Middle frontal gyrus (tissue), 1 donor: ENCODE results near the gene CELF5.
"Not testable (repeated sequence)": the region's sequence is repeated elsewhere in the genome, so short reads cannot be mapped to it uniquely, and the experiment has no call there.

Source experiments
- DNase-seq: peaks from one replicate; pipeline ENCODE4 v3.0.0-alpha.2; 2015; ENCODE audit warnings: low spot score; ENCODE audit errors: extremely low spot score

The CELF5 gene

GRCh38 chr19:3291644-3292043, 67.2 kb downstream of the CELF5 start:
- DNase-seq, result no peak

GRCh38 chr19:3292958-3293529, 68.6 kb downstream of the CELF5 start:
- no peak for DNase-seq

GRCh38 chr19:3293560-3293959, 69.1 kb downstream of the CELF5 start:
- no peak for DNase-seq

DNA sequence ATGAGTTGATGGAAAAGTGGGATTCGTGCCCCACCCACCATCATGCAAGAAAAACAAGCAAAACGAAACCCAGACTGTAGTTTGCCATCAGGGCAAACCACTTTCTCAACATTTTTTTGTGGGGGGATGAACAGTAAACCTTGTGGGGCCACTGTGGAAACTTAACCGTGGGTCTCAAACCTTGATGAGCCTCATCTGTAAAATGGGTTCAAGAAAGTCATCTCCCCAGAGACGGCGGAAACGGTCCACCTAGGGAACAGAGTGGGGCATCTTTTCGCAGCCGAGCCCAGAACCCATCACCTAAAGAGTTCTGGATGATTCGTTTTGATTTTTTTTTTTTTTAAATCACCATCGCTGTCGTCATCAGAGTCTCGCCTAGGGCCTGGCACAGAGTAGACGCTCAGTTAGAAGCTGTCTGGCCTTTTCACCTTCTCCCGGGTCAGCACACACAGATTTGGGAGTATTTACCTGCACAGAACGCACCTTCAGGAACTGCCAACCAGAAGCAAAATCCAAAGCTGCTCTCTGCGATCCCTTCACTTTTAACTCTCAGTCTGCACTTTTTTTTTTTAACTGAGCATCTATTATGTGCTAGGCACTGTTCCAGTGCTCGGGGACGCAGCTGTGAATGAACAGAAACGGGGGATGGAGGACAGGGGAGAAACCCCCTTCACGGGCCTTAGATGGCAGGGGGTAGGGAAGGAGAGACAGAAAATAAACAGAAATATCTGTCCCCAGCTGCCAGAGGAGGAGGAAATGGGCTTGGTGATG, 69.8 kb downstream of the CELF5 start:
- no peak for DNase-seq

- DNase-seq, result no peak
These were observed 71.1 kb downstream of the CELF5 start for GRCh38 chr19:3295581-3295980.

DNA sequence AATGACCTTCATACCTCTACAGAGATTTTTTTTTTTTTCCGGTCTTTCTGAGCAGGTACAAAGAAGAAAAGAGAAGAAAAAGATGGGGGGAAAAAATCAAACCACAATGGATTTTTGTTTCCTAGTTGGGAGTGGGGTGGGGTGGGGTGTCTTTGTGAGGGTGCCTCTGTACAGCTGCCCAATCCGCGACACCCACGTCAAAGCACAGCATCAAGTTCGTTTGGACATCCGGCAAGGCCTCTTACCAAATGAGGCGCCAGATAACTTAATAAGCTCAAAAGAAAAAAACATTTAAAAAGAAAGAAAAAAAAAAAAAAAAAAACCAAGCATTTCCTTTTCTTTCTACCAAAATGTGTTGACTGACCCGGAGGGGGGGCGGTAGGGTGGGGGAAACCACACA, 71.6 kb downstream of the CELF5 start:
- DNase-seq, result no peak

- no peak for DNase-seq
These were observed 72.0 kb downstream of the CELF5 start for GRCh38 chr19:3296446-3296845.

- no peak for DNase-seq
These were observed 74.5 kb downstream of the CELF5 start for GRCh38 chr19:3298853-3299449.

DNA sequence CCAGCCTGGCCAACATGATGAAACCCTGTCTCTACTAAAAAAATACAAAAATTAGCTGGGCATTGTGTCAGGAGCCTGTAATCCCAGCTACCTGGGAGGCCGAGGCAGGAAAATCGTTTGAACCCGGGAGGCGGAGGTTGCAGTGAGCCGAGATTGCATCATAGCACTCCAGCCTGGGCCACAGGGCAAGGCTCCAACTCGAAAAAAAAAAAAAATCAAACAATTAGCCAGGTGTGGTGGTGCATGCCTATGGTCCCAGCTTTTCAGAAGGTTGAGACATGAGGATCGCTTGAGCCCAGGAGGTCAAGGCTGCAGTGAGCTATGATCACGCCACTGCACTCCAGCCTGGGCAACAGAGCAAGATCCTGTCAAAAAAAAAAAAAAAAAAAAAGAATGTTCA, 76.1 kb downstream of the CELF5 start:
- not testable (repeated sequence) for DNase-seq

GRCh38 chr19:3302755-3303154, 78.3 kb downstream of the CELF5 start:
- no peak for DNase-seq

DNA sequence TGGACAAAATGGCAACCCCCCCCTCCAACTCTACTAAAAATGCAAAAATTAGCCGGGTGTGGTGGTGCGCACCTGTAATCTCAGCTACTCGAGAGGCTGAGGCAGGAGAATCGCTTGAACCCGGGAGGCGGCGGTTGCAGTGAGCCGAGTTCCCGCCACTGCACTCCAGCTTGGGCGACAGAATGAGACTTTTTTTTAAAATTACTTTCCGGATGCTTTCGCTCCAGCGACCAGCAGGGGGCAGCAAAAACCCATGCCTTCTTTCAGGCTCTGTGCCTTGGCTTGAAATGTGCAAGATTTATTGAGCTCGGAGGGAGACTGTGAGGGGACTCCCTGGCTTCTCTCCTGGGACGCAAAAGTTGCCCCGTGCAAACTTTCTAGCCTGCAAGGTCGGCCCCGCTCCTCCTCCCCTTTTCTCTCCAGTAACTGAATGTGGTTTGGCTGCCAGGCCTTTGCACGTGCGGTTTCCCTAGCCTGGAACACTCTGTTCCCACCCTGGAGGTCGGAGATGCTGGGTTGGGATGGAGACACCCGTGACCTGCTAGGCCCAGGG, 80.5 kb downstream of the CELF5 start:
- DNase-seq, result peak; percentile 36

DNA sequence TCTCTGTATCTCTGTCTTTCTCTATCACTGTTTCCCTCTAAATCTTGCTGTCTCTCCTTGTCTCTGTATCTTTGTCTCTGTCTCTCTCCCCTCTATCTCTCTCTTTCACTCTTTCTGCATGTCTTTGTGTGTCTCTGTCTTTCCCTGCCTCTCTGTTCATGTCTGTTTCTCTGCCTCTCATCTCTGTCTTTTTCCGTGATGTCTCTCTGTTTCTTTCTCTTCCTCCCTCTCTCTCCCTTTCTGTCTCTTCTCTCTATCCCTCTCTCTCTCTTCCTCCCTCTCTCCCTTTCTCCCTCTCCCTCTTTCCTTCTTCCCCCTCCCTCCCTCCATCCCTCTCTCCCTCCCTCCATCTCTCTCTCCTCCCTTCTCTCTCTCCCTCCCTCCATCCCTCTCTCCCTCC, 85.3 kb downstream of the CELF5 start:
- no peak for DNase-seq

GRCh38 chr19:3310280-3310679, 85.8 kb downstream of the CELF5 start:
- no peak for DNase-seq

GRCh38 chr19:3310711-3311110, 86.2 kb downstream of the CELF5 start:
- no peak for DNase-seq

DNA sequence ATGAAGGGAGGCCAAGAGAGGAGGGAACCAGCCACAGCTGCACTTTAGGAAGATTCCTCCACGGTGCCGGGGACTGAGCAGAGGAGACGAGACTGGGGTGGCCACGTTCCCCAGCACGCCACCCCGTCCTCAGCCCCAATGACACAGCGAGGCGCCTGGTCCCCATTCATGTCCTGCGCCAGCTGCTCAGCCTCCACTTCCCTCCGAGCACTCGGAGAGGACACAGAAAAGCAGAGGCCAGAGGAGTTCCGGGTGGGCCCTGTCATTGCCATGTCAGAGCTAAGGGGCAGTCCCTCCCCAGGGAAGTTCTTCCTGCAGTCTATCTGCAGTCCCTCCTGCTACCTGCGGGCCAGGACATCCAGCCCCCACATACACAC, 88.7 kb downstream of the CELF5 start:
- DNase-seq, result no peak

- DNase-seq, result no peak
These were observed 90.7 kb downstream of the CELF5 start for GRCh38 chr19:3314962-3315675.

DNA sequence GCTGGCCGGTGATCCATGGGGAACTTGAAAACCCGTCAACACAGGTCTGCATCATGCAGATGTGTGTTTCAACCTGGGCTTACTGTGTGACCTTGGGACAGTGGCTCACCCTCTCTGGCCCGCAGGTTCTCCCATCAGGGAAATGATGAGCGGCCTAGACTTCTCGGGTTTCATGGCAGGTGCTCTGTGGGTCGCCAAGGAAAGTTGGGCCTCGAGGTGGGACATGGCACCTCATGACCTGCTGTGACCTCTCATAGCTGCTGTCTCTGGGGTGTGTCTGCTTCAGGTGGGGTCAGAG, 91.2 kb downstream of the CELF5 start:
- no peak for DNase-seq

GRCh38 chr19:3316132-3316648, 91.7 kb downstream of the CELF5 start:
- no peak for DNase-seq

- no peak for DNase-seq
These were observed 92.3 kb downstream of the CELF5 start for GRCh38 chr19:3316659-3317207.

DNA sequence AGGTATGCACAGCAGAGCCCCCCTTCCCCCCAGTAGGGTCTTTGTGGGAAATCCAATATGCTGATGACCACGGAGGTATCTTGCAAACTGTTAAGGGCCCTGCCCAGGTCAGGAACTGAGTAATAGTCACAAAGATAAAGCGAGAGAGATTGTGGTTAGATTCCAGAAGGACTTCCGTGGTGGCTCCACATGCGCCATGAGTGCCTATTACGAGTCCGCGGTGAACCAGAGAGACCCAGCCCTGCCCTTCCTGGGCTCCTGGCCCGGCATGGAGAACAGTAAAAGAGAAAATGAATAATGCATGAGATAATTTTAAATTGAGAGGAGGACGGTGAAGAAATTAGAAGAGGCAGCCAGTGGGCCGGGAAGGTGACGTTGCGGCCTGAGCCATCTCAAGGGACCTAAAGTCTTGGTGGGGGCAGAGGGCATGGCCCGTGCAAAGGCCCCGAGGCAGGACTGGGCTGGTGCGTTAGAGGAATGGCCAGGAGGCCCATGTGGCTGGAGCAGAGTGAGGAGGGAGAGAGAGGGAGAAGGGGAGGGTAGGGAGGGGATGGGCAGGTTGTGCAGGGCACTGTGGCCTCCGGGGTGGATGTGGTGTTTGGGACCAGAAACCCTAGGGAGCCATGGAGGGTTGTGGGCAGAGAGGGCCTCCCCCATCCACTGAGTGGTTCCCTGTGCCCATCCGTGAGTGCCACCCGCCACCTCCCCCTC, 95.3 kb downstream of the CELF5 start:
- DNase-seq, result no peak

- DNase-seq, result no peak
These were observed 95.9 kb downstream of the CELF5 start for GRCh38 chr19:3320354-3320670.
